OCI-LY3 (cell line): ENCODE data around the gene SLC5A10.

Source experiments
- H2AFZ ChIP-seq: fragments of 200-600, 300-600 bp; shearing (Covaris generic); 2 replicates; pipeline ENCODE4 v1.6.0; 2014; ENCODE audit warnings: antibody characterized with exemption, low read depth, low read length
- H3K27ac ChIP-seq: fragments of 200-600, 300-600 bp; sonication (generic); 2 replicates; pipeline ENCODE4 v1.5.1; 2014; ENCODE audit warnings: mild to moderate bottlenecking, low read length, moderate library complexity, mixed read lengths
- H3K27me3 ChIP-seq: fragments of 200-600, 300-600 bp; sonication (generic); 2 replicates; pipeline ENCODE4 v1.6.1; 2014; ENCODE audit warnings: low read depth, low read length, mixed read lengths
- H3K36me3 ChIP-seq: fragments of 200-600, 300-600 bp; sonication (generic); replicated peaks from 2 replicates; pipeline ENCODE3; 2014; ENCODE audit warnings: low read depth, low read length, mixed read lengths
- H3K4me1 ChIP-seq: fragments of 300-600, 200-600 bp; sonication (generic); 2 replicates; pipeline ENCODE4 v1.6.1; 2014; ENCODE audit warnings: low read length, mixed read lengths
- H3K4me2 ChIP-seq: fragments of 200-600, 300-600 bp; sonication (generic); 2 replicates; pipeline ENCODE4 v1.6.1; 2014; ENCODE audit warnings: low read length, mixed read lengths
- H3K4me3 ChIP-seq: fragments of 300-600, 200-600 bp; sonication (generic); 2 replicates; pipeline ENCODE4 v1.5.1; 2014; ENCODE audit warnings: antibody characterized with exemption, mild to moderate bottlenecking, low read length, moderate library complexity
- H3K79me2 ChIP-seq: fragments of 300-600, 200-600 bp; shearing (Covaris generic); 2 replicates; pipeline ENCODE4 v1.6.1; 2014; ENCODE audit warnings: mild to moderate bottlenecking, low read length, mixed read lengths
- H3K9ac ChIP-seq: fragments of 300-600, 200-600 bp; shearing (Covaris generic); 2 replicates; pipeline ENCODE4 v1.6.0; 2014; ENCODE audit warnings: mild to moderate bottlenecking, low read length, moderate library complexity
- H3K9me3 ChIP-seq: fragments of 200-600, 300-600 bp; shearing (Covaris generic); 2 replicates; pipeline ENCODE4 v1.6.1; 2014; ENCODE audit warnings: low read length, mixed read lengths; ENCODE audit not compliant: insufficient read depth
- H4K20me1 ChIP-seq: fragments of 200-600, 300-600 bp; sonication (generic); 2 replicates; pipeline ENCODE4 v1.6.1; 2016; ENCODE audit warnings: low read length, mixed read lengths; ENCODE audit not compliant: insufficient read depth
- EZH2phosphoT487 ChIP-seq: fragments of 200-600 bp; shearing (Covaris generic); IDR thresholded peaks from 2 replicates; pipeline ENCODE4 v1.6.1; 2018; ENCODE audit warnings: antibody characterized with exemption, mixed run types, low read depth
- TF ChIP-seq, protein P1 (sequence below): fragments of 200-600, 300-600 bp; sonication (generic); IDR thresholded peaks from 2 replicates; pipeline ENCODE4 v1.5.1; 2014; ENCODE audit warnings: antibody characterized with exemption, low read length, low read depth

SLC5A10 gene

DNA sequence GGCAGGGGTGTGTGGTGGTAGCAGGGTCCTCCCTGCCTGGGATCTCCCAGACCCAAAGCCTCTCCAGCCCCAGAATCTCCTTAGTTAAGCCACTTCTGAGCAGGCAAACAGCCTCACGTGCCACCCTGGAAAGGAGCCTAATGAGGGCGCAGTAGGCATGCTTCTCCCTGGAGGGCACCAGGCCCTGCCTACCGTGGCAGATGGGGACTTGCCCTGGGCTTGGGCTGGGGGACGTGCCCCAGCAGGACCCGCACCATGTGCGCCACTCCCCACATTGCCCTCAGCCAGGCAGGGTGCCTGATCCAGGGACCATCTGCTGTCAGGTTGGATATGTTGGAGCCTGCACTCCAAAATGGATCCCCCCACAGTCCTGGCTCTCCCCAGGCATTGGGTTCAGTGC, 38.4 kb downstream of the SLC5A10 start:
- no peaks in the 10 kb centered on the region for H3K4me1 ChIP-seq
- H4K20me1 ChIP-seq, result no peaks in the 10 kb centered on the region
- no peak overlapping the region for H3K4me3 ChIP-seq
- H3K9ac ChIP-seq, result no peak overlapping the region
- 0 out of 2 replicates have a peak, but pooled peaks cover 4% of the 10 kb centered on the region for H3K79me2 ChIP-seq
- TF ChIP-seq, protein P1, sequence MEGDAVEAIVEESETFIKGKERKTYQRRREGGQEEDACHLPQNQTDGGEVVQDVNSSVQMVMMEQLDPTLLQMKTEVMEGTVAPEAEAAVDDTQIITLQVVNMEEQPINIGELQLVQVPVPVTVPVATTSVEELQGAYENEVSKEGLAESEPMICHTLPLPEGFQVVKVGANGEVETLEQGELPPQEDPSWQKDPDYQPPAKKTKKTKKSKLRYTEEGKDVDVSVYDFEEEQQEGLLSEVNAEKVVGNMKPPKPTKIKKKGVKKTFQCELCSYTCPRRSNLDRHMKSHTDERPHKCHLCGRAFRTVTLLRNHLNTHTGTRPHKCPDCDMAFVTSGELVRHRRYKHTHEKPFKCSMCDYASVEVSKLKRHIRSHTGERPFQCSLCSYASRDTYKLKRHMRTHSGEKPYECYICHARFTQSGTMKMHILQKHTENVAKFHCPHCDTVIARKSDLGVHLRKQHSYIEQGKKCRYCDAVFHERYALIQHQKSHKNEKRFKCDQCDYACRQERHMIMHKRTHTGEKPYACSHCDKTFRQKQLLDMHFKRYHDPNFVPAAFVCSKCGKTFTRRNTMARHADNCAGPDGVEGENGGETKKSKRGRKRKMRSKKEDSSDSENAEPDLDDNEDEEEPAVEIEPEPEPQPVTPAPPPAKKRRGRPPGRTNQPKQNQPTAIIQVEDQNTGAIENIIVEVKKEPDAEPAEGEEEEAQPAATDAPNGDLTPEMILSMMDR, result no peak
- TF ChIP-seq EZH2phosphoT487, result no peak
- H3K27ac ChIP-seq, result no peak overlapping the region
- H2AFZ ChIP-seq, result no peak overlapping the region
- no peaks in the 10 kb centered on the region for H3K9me3 ChIP-seq
- H3K4me2 ChIP-seq, result no peak overlapping the region
- no peaks in the 10 kb centered on the region for H3K27me3 ChIP-seq
- H3K36me3 ChIP-seq, result no peaks in the 10 kb centered on the region

DNA sequence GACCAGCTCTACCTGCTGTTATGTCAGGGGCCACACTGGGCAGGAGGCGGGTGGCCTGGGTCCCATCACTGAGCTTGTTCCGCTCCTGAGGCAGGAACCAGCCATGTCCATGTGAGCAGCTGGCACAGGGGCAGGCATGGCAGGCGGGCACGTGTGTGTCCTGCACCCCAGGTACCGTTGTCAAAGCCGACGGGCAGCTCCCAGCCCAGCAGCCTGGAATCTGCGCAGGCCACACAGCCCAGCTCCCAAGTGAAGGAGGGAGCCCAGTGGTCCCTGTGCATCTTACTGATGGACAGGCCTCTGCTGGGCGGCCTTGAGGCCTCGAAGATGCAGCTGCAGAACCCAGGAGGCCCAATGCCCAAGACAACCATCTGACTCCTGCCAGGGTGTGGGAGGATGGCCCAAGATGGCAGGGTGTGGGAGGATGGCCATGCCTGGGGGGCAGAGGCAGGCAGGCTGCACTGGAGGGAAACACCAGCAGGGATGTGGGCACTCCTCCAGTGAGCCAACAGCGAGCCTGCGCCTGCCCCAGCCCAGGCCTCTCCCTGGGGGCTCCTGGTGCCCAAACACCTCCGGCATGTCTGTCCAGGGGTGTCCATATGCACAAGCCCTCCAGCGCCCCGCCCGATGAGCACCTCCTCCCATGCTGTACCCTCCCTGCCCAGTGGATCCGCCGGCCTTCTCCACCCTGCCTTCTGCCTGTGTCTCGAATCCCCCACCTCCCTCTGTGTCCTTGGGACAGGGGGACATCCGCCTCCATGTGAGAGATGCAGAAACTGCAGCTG, 39.8 kb downstream of the SLC5A10 start:
- Histone ChIP-seq H3K4me2 (no peak overlapping the region), H3K27ac (no peak overlapping the region), H3K4me1 (no peaks in the 10 kb centered on the region), H4K20me1 (no peaks in the 10 kb centered on the region), H3K79me2 (0 out of 2 replicates have a peak, but pooled peaks cover 4% of the 10 kb centered on the region), H3K36me3 (no peaks in the 10 kb centered on the region), H3K9me3 (no peaks in the 10 kb centered on the region), H3K27me3 (no peaks in the 10 kb centered on the region), H2AFZ (no peak overlapping the region), H3K4me3 (no peak overlapping the region), H3K9ac (no peak overlapping the region)
- no peak for TF ChIP-seq EZH2phosphoT487
- TF ChIP-seq, protein P1, result no peak

DNA sequence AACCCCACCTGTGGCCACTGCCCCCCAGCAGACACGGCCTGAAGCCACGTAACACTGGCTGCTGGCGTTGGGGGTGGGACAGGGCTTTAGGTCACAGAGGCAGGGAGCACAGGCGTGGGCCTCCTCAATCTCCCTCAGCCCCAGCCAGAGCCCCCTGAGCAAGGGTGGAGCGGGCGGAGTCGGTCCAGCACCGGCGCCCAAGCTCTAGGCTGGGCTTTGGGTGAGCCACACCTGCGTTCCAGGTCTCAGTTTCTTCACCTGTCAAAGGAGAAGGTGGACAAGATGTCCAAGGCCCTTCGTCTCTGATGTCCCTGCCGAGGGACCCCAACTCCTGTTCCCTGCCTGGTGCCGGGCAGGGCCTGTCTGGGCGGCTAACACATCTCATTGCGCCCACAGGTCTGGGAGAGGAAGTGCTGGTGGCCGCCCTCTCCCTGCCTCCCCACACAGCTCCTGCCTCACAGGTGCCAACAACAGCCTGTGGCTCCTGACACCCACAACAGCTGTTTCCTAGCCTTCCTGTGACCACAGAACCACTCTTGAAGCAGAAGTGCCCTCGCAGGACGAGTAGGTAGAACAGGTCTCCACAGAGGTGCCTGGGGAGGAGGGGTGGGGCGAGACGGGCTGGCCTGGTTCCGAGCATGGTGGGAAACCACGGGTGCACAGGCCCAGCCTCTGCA, 40.6 kb downstream of the SLC5A10 start:
- no peaks in the 10 kb centered on the region for H3K27me3 ChIP-seq
- no peak overlapping the region for H3K4me3 ChIP-seq
- H3K36me3 ChIP-seq, result no peaks in the 10 kb centered on the region
- no peak overlapping the region for H3K27ac ChIP-seq
- no peak overlapping the region for H2AFZ ChIP-seq
- H3K4me1 ChIP-seq, result no peaks in the 10 kb centered on the region
- H3K79me2 ChIP-seq, result 0 out of 2 replicates have a peak, but pooled peaks cover 4% of the 10 kb centered on the region
- no peak overlapping the region for H3K9ac ChIP-seq
- H3K4me2 ChIP-seq, result no peak overlapping the region
- no peaks in the 10 kb centered on the region for H3K9me3 ChIP-seq
- no peaks in the 10 kb centered on the region for H4K20me1 ChIP-seq
- TF ChIP-seq, protein P1, result no peak
- no peak for TF ChIP-seq EZH2phosphoT487

DNA sequence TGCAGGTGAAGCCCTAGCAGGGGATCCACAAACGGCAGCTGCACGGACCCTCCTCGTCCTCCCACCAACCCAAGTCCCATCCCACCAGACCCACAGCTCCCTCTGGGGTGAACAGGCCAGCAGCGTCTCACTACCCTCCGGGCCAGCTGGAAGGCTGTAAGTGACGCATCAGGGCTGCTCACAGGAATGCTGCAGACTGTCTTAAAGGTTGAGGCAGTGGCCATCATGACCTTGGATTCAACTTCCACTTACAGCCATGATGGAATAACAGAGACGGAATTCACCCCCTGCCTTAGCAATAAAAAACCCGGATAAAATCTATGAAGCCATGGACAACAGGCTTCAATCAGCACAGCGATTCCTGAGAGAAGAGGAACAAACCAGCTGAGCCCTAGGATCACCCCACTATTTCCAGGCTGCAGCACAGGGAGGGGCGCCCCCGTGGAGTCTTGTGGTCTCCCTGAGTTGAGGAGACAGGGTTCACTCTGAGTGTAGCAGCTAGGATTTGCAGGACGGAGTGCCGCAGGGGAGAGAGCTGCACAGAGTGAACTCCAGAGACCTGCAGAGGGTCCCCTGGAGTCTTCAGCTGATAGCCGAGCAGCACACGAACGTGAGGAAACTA, 42.1 kb downstream of the SLC5A10 start:
- no peaks in the 10 kb centered on the region for H3K4me1 ChIP-seq
- no peaks in the 10 kb centered on the region for H3K9me3 ChIP-seq
- no peaks in the 10 kb centered on the region for H3K27me3 ChIP-seq
- 0 out of 2 replicates have a peak, but pooled peaks cover 4% of the 10 kb centered on the region for H3K79me2 ChIP-seq
- no peak overlapping the region for H3K9ac ChIP-seq
- no peaks in the 10 kb centered on the region for H3K36me3 ChIP-seq
- H3K4me2 ChIP-seq, result no peak overlapping the region
- no peak for TF ChIP-seq EZH2phosphoT487
- TF ChIP-seq, protein P1, result no peak
- no peaks in the 10 kb centered on the region for H4K20me1 ChIP-seq
- no peak overlapping the region for H3K4me3 ChIP-seq
- H2AFZ ChIP-seq, result no peak overlapping the region
- no peak overlapping the region for H3K27ac ChIP-seq
